HEK293 (cell line): Measurements from ENCODE around the gene IMMT.

Source experiments
- CTCF ChIP-seq: fragments of 450-650 bp; formaldehyde crosslinking; IDR thresholded peaks from 2 replicates; pipeline ENCODE4 v1.5.1; 2016; ENCODE audit warnings: missing biosample characterization, missing genetic modification characterization
- HIC1 ChIP-seq: fragments of 450-650 bp; formaldehyde crosslinking; IDR thresholded peaks from 2 replicates; pipeline ENCODE4 v1.5.1; 2016; ENCODE audit warnings: missing biosample characterization, missing genetic modification characterization
- IKZF3 ChIP-seq: fragments of 450-650 bp; IDR thresholded peaks from 2 replicates; pipeline ENCODE4 v1.5.0; 2018; ENCODE audit warnings: missing biosample characterization, mild to moderate bottlenecking, missing genetic modification characterization, moderate library complexity
- KLF16 ChIP-seq: fragments of 450-650 bp; formaldehyde crosslinking; IDR thresholded peaks from 2 replicates; pipeline ENCODE4 v1.5.1; 2017; ENCODE audit warnings: missing biosample characterization, missing genetic modification characterization
- SP3 ChIP-seq: fragments of 450-650 bp; formaldehyde crosslinking; IDR thresholded peaks from 2 replicates; pipeline ENCODE4 v1.5.1; 2016; ENCODE audit warnings: missing biosample characterization, missing genetic modification characterization
- TCF7L2 ChIP-seq: IDR thresholded peaks from 2 replicates; pipeline ENCODE4 v1.6.1; 2011; ENCODE audit warnings: low read depth, mild to moderate bottlenecking, inconsistent platforms, low read length, moderate library complexity, borderline replicate concordance
- YY2 ChIP-seq: fragments of 450-650 bp; formaldehyde crosslinking; IDR thresholded peaks from 2 replicates; pipeline ENCODE4 v1.5.1; 2016; ENCODE audit warnings: missing biosample characterization, missing genetic modification characterization
- ZNF2 ChIP-seq: fragments of 450-650 bp; formaldehyde crosslinking; IDR thresholded peaks from 2 replicates; pipeline ENCODE4 v1.5.1; 2016; ENCODE audit warnings: missing biosample characterization, missing genetic modification characterization
- ZNF311 ChIP-seq: fragments of 450-650 bp; formaldehyde crosslinking; IDR thresholded peaks from 2 replicates; pipeline ENCODE4 v1.5.1; 2017; ENCODE audit warnings: missing biosample characterization, missing genetic modification characterization, borderline replicate concordance
- ZNF391 ChIP-seq: fragments of 450-650 bp; formaldehyde crosslinking; IDR thresholded peaks from 2 replicates; pipeline ENCODE4 v1.5.1; 2016; ENCODE audit warnings: low read depth, missing biosample characterization, missing genetic modification characterization, borderline replicate concordance
- ZNF449 ChIP-seq: fragments of 450-650 bp; formaldehyde crosslinking; IDR thresholded peaks from 2 replicates; pipeline ENCODE4 v1.5.1; 2017; ENCODE audit warnings: missing biosample characterization, mild to moderate bottlenecking, missing genetic modification characterization, moderate library complexity
- ZNF510 ChIP-seq: fragments of 450-650 bp; formaldehyde crosslinking; IDR thresholded peaks from 2 replicates; pipeline ENCODE4 v1.5.1; 2018; ENCODE audit warnings: mild to moderate bottlenecking, missing genetic modification characterization, missing biosample characterization; ENCODE audit not compliant: insufficient replicate concordance
- ZNF549 ChIP-seq: fragments of 450-650 bp; IDR thresholded peaks from 2 replicates; pipeline ENCODE4 v1.5.1; 2018; ENCODE audit warnings: missing biosample characterization, missing genetic modification characterization, mild to moderate bottlenecking, inconsistent platforms, moderate library complexity
- ZNF610 ChIP-seq: fragments of 450-650 bp; formaldehyde crosslinking; IDR thresholded peaks from 2 replicates; pipeline ENCODE4 v1.5.1; 2016; ENCODE audit warnings: missing biosample characterization, missing genetic modification characterization, borderline replicate concordance
- ZNF623 ChIP-seq: fragments of 450-650 bp; formaldehyde crosslinking; IDR thresholded peaks from 2 replicates; pipeline ENCODE4 v1.5.1; 2016; ENCODE audit warnings: missing biosample characterization, missing genetic modification characterization
- ZNF670 ChIP-seq: fragments of 450-650 bp; formaldehyde crosslinking; IDR thresholded peaks from 2 replicates; pipeline ENCODE4 v1.5.1; 2016; ENCODE audit warnings: missing biosample characterization, missing genetic modification characterization, low read depth
- ZNF785 ChIP-seq: fragments of 450-650 bp; formaldehyde crosslinking; IDR thresholded peaks from 2 replicates; pipeline ENCODE4 v1.5.1; 2016; ENCODE audit warnings: missing biosample characterization, missing genetic modification characterization
- ZNF792 ChIP-seq: fragments of 450-650 bp; formaldehyde crosslinking; IDR thresholded peaks from 2 replicates; pipeline ENCODE4 v1.5.1; 2016; ENCODE audit warnings: missing biosample characterization, missing genetic modification characterization
- ZSCAN5A ChIP-seq: fragments of 450-650 bp; formaldehyde crosslinking; IDR thresholded peaks from 2 replicates; pipeline ENCODE4 v1.5.1; 2016; ENCODE audit warnings: missing biosample characterization, missing genetic modification characterization
- TF ChIP-seq, protein P1 (sequence below): fragments of 450-650 bp; formaldehyde crosslinking; IDR thresholded peaks from 2 replicates; pipeline ENCODE4 v1.5.1; 2016; ENCODE audit warnings: missing biosample characterization, missing genetic modification characterization, borderline replicate concordance
- TF ChIP-seq, protein P2 (sequence below): fragments of 450-650 bp; formaldehyde crosslinking; IDR thresholded peaks from 2 replicates; pipeline ENCODE4 v1.5.1; 2016; ENCODE audit warnings: missing biosample characterization, missing genetic modification characterization
- TF ChIP-seq, protein P3 (sequence below): fragments of 450-650 bp; formaldehyde crosslinking; IDR thresholded peaks from 2 replicates; pipeline ENCODE4 v1.5.1; 2016; ENCODE audit warnings: missing biosample characterization, missing genetic modification characterization

The IMMT gene

GRCh38 chr2:86195055-86195807, at the start of gene IMMT (continued):
- TF ChIP-seq CTCF (tag by site-specific recombination) (peak; percentile 26; the same call in 1 of the 2 replicates), ZNF792 (0 out of 2 replicates have a peak, but pooled peaks have one; percentile 61), ZNF391 (tag by site-specific recombination) (peak; percentile 75; the same call in 1 of the 2 replicates), SP3 (tag by site-specific recombination) (peak; percentile 69), ZNF2 (tag by site-specific recombination) (peak; percentile 90), ZSCAN5A (tag by site-specific recombination) (0 out of 2 replicates have a peak, but pooled peaks have one; percentile 46), ZNF670 (tag by site-specific recombination) (no peak), IKZF3 (tag by site-specific recombination) (peak; percentile 83), ZNF510 (tag by site-specific recombination) (no peak), ZNF785 (tag by site-specific recombination) (no peak), HIC1 (tag by site-specific recombination) (no peak), ZNF549 (tag by site-specific recombination) (no peak), ZNF610 (no peak), ZNF623 (tag by site-specific recombination) (no peak), TCF7L2 (no peak), ZNF449 (tag by site-specific recombination) (peak; percentile 93), YY2 (tag by site-specific recombination) (no peak), KLF16 (tag by site-specific recombination) (peak; percentile 57; the same call in 1 of the 2 replicates), ZNF311 (no peak)
- TF ChIP-seq, protein P1, sequence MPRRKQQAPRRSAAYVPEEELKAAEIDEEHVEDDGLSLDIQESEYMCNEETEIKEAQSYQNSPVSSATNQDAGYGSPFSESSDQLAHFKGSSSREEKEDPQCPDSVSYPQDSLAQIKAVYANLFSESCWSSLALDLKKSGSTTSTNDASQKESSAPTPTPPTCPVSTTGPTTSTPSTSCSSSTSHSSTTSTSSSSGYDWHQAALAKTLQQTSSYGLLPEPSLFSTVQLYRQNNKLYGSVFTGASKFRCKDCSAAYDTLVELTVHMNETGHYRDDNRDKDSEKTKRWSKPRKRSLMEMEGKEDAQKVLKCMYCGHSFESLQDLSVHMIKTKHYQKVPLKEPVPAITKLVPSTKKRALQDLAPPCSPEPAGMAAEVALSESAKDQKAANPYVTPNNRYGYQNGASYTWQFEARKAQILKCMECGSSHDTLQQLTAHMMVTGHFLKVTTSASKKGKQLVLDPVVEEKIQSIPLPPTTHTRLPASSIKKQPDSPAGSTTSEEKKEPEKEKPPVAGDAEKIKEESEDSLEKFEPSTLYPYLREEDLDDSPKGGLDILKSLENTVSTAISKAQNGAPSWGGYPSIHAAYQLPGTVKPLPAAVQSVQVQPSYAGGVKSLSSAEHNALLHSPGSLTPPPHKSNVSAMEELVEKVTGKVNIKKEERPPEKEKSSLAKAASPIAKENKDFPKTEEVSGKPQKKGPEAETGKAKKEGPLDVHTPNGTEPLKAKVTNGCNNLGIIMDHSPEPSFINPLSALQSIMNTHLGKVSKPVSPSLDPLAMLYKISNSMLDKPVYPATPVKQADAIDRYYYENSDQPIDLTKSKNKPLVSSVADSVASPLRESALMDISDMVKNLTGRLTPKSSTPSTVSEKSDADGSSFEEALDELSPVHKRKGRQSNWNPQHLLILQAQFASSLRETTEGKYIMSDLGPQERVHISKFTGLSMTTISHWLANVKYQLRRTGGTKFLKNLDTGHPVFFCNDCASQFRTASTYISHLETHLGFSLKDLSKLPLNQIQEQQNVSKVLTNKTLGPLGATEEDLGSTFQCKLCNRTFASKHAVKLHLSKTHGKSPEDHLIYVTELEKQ (tag by site-specific recombination) = no peak
- TF ChIP-seq, protein P2, sequence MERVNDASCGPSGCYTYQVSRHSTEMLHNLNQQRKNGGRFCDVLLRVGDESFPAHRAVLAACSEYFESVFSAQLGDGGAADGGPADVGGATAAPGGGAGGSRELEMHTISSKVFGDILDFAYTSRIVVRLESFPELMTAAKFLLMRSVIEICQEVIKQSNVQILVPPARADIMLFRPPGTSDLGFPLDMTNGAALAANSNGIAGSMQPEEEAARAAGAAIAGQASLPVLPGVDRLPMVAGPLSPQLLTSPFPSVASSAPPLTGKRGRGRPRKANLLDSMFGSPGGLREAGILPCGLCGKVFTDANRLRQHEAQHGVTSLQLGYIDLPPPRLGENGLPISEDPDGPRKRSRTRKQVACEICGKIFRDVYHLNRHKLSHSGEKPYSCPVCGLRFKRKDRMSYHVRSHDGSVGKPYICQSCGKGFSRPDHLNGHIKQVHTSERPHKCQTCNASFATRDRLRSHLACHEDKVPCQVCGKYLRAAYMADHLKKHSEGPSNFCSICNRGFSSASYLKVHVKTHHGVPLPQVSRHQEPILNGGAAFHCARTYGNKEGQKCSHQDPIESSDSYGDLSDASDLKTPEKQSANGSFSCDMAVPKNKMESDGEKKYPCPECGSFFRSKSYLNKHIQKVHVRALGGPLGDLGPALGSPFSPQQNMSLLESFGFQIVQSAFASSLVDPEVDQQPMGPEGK = peak; percentile 62; the same call in 1 of the 2 replicates
- TF ChIP-seq, protein P3, sequence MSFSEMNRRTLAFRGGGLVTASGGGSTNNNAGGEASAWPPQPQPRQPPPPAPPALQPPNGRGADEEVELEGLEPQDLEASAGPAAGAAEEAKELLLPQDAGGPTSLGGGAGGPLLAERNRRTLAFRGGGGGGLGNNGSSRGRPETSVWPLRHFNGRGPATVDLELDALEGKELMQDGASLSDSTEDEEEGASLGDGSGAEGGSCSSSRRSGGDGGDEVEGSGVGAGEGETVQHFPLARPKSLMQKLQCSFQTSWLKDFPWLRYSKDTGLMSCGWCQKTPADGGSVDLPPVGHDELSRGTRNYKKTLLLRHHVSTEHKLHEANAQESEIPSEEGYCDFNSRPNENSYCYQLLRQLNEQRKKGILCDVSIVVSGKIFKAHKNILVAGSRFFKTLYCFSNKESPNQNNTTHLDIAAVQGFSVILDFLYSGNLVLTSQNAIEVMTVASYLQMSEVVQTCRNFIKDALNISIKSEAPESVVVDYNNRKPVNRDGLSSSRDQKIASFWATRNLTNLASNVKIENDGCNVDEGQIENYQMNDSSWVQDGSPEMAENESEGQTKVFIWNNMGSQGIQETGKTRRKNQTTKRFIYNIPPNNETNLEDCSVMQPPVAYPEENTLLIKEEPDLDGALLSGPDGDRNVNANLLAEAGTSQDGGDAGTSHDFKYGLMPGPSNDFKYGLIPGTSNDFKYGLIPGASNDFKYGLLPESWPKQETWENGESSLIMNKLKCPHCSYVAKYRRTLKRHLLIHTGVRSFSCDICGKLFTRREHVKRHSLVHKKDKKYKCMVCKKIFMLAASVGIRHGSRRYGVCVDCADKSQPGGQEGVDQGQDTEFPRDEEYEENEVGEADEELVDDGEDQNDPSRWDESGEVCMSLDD (tag by site-specific recombination) = no peak
